ENCODE measurements around the gene GLG1. TPM values are rescaled to one million over a fixed set of nuclear protein-coding genes. Genes with fewer than 3 reads are reported as not detected.
"Not testable (repeated sequence)": the region's sequence is repeated elsewhere in the genome, so short reads cannot be mapped to it uniquely, and the experiment has no call there.

GLG1 gene
- total and polyA plus RNA-seq, 4 donors, result 24.6 to 156 (median 78.2) TPM

DNA sequence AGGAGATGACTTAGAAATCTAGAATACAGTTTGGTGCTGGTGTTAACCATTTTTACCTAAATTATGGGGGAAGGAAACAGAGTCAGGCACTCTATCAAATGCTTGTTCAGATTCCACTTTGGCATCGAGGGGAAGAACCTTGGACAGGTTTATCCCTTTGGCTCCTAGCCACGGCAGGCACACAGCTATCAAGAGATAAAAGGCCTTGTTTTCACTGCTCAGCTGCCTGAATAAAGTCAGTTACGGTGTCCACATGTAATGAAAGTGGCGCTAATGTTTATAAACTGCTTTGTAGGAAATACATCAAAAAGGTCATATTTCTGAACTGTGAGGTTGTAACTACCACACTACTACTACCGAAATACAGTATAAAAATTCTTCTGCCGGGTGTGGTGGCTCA, 66.3 kb downstream of the GLG1 start:
- H3K27me3 ChIP-seq (ENCODE audit: control insufficient read depth in 3 of 3, insufficient read depth in 3 of 3, low read length in 2 of 3); H3K27ac ChIP-seq (ENCODE audit: low read depth in 1 of 2, low read length in 1 of 2); H3K9me3 ChIP-seq (ENCODE audit: control insufficient read depth in 4 of 4, insufficient read depth in 3 of 4, low read length in 3 of 4); H3K36me3 ChIP-seq (ENCODE audit: control insufficient read depth in 4 of 4, insufficient read depth in 4 of 4, low read length in 4 of 4); ATAC-seq (ENCODE audit: insufficient read depth, low FRiP score); H3K4me1 ChIP-seq (ENCODE audit: control insufficient read depth in 5 of 5, insufficient read depth in 5 of 5, low read length in 5 of 5); H3K9ac ChIP-seq (ENCODE audit: insufficient read depth in 1 of 2, low read length in 2 of 2); DNase-seq; H3K4me3 ChIP-seq: not testable (repeated sequence)
- WGBS, 2 donors, result 52 to 76% methylated on average over 6 of the region's 6 CpGs

DNA sequence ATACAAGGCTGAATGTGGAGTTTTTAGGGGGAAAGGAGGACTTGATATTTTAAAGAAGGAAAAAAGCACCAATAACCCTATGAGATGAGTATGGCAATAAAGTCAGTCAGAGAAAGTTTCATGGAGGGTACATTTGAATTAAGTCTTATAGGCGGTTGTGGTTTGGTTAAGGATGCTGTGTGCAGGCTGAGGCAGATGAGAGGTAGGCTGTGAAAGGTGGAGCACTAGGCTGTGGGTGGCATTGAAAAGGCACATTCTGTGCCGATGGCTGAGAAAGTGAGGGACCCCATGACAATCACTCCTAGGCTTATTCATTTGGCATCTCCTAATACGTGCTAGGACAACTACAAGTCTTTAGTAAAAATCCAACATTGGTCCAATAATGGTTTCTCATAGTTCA, 68.1 kb downstream of the GLG1 start:
- ATAC-seq (ENCODE audit: insufficient read depth, low FRiP score); H3K9me3 ChIP-seq (ENCODE audit: control insufficient read depth in 4 of 4, insufficient read depth in 3 of 4, low read length in 3 of 4); H3K4me1 ChIP-seq (ENCODE audit: control insufficient read depth in 5 of 5, insufficient read depth in 5 of 5, low read length in 5 of 5); H3K36me3 ChIP-seq (ENCODE audit: control insufficient read depth in 4 of 4, insufficient read depth in 4 of 4, low read length in 4 of 4); DNase-seq; H3K27ac ChIP-seq (ENCODE audit: low read depth in 1 of 2, low read length in 1 of 2); H3K27me3 ChIP-seq (ENCODE audit: control insufficient read depth in 3 of 3, insufficient read depth in 3 of 3, low read length in 2 of 3); H3K9ac ChIP-seq (ENCODE audit: insufficient read depth in 1 of 2, low read length in 2 of 2); H3K4me3 ChIP-seq: not testable (repeated sequence)
- 95 to 100% methylated on average over 1 of the region's 3 CpGs for WGBS, 2 donors

DNA sequence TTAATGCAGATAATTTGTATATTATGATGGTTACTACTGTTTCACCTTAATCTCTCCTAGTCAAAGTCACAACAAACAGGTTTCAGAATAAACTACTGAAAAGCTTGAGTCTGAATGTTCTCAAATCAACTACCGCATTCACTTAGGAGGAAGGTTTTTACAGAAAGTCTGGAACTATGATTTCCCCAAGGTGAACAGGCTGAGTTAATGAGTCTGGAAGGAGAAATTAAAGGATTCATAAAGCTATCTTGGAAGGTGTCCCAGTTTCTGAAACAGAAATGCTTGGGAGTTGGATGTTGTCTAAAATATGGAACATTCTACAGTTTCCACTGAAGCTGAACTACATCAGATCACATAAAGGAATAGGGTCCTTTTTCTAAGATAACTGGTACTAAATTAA, 69.2 kb downstream of the GLG1 start:
- H3K4me1 ChIP-seq (ENCODE audit: control insufficient read depth in 5 of 5, insufficient read depth in 5 of 5, low read length in 5 of 5); ATAC-seq (ENCODE audit: insufficient read depth, low FRiP score); H3K9ac ChIP-seq (ENCODE audit: insufficient read depth in 1 of 2, low read length in 2 of 2); H3K36me3 ChIP-seq (ENCODE audit: control insufficient read depth in 4 of 4, insufficient read depth in 4 of 4, low read length in 4 of 4); H3K27me3 ChIP-seq (ENCODE audit: control insufficient read depth in 3 of 3, insufficient read depth in 3 of 3, low read length in 2 of 3); H3K9me3 ChIP-seq (ENCODE audit: control insufficient read depth in 4 of 4, insufficient read depth in 3 of 4, low read length in 3 of 4); H3K27ac ChIP-seq (ENCODE audit: low read depth in 1 of 2, low read length in 1 of 2); H3K4me3 ChIP-seq: not testable (repeated sequence)
- DNase-seq, result peak in 1 of 3 donors; percentile 11
- 92 to 100% methylated on average over 1 of the region's 1 CpG for WGBS, 2 donors

DNA sequence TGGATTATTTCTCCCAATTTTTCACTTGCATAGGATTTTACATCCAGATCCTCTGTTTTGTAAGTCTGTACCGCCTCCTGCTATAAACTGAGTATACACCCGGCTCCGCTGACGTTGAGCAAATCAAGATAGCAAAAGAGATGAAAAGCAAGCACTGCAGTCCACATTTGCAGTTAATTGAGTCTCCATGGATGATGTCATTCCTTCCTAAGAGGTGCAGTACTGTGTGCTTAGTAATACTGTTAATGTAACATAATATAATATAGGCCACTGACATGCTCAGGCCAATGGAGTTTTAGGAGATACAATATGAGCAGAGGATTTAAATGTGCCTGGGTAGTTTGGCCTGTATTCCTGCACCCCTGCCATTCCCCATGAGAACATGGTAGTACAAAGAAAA, 72.3 kb downstream of the GLG1 start:
- H3K9ac ChIP-seq (ENCODE audit: insufficient read depth in 1 of 2, low read length in 2 of 2), result not testable (repeated sequence)

DNA sequence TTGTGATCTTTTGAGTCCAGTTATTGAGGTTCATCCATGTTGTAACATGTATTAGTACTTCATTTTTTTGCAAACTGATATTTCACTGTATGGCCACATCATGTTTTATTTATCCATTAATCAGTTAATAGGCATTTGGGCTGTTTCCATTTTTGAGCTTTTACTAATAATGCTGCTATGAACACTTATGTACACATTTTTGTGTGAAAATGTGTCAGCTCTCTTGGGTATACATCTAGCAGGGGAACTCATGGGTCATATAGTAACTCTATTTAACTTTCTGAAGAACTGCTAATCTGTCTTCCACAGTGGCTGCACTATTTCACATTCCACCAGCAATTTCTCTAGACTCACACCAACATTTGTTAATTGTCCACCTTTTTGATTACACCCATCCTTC, 82.0 kb downstream of the GLG1 start:
- H3K9ac ChIP-seq (ENCODE audit: insufficient read depth in 1 of 2, low read length in 2 of 2), result no peak overlapping the region
- peaks cover 0 to 6% (median 0%) of the 10 kb centered on the region in 5 donors for H3K4me1 ChIP-seq (ENCODE audit: control insufficient read depth in 5 of 5, insufficient read depth in 5 of 5, low read length in 5 of 5)
- H3K4me3 ChIP-seq, result no peak overlapping the region
- H3K27me3 ChIP-seq (ENCODE audit: control insufficient read depth in 3 of 3, insufficient read depth in 3 of 3, low read length in 2 of 3), result no peaks in the 10 kb centered on the region
- peaks cover 0 to 2% (median 1%) of the 10 kb centered on the region in 4 donors for H3K9me3 ChIP-seq (ENCODE audit: control insufficient read depth in 4 of 4, insufficient read depth in 3 of 4, low read length in 3 of 4)
- H3K36me3 ChIP-seq (ENCODE audit: control insufficient read depth in 4 of 4, insufficient read depth in 4 of 4, low read length in 4 of 4), result peaks cover 0 to 7% (median 2%) of the 10 kb centered on the region in 4 donors
- no peak for DNase-seq
- H3K27ac ChIP-seq (ENCODE audit: low read depth in 1 of 2, low read length in 1 of 2), result no peak overlapping the region
- no peak for ATAC-seq (ENCODE audit: insufficient read depth, low FRiP score)
- TF ChIP-seq, protein P1, sequence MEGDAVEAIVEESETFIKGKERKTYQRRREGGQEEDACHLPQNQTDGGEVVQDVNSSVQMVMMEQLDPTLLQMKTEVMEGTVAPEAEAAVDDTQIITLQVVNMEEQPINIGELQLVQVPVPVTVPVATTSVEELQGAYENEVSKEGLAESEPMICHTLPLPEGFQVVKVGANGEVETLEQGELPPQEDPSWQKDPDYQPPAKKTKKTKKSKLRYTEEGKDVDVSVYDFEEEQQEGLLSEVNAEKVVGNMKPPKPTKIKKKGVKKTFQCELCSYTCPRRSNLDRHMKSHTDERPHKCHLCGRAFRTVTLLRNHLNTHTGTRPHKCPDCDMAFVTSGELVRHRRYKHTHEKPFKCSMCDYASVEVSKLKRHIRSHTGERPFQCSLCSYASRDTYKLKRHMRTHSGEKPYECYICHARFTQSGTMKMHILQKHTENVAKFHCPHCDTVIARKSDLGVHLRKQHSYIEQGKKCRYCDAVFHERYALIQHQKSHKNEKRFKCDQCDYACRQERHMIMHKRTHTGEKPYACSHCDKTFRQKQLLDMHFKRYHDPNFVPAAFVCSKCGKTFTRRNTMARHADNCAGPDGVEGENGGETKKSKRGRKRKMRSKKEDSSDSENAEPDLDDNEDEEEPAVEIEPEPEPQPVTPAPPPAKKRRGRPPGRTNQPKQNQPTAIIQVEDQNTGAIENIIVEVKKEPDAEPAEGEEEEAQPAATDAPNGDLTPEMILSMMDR (IDR thresholded peaks at IDR 0.05; ENCODE audit: control extremely low read depth, extremely low read depth), result no peak

More for the DNA sequence above, 72.3 kb downstream of the GLG1 start:
- not testable (repeated sequence) for ATAC-seq (ENCODE audit: insufficient read depth, low FRiP score); H3K27me3 ChIP-seq (ENCODE audit: control insufficient read depth in 3 of 3, insufficient read depth in 3 of 3, low read length in 2 of 3); H3K4me1 ChIP-seq (ENCODE audit: control insufficient read depth in 5 of 5, insufficient read depth in 5 of 5, low read length in 5 of 5); H3K4me3 ChIP-seq; H3K36me3 ChIP-seq (ENCODE audit: control insufficient read depth in 4 of 4, insufficient read depth in 4 of 4, low read length in 4 of 4); H3K27ac ChIP-seq (ENCODE audit: low read depth in 1 of 2, low read length in 1 of 2); DNase-seq; H3K9me3 ChIP-seq (ENCODE audit: control insufficient read depth in 4 of 4, insufficient read depth in 3 of 4, low read length in 3 of 4)
- 95 to 100% methylated on average over 3 of the region's 4 CpGs for WGBS, 2 donors

All from lung (tissue), 12 donors.